Omental fat pad (tissue), 4 donors: Measurements from ENCODE around the gene B4GALT1. TPM values are rescaled to one million over a fixed set of nuclear protein-coding genes. Genes with fewer than 3 reads are reported as not detected.

Experiments used
- ATAC-seq: fragments of 150-250 bp; one replicate; pipeline ENCODE4 v1.9.1; 2016; ENCODE audit warnings: mild to moderate bottlenecking, moderate library complexity; ENCODE audit not compliant: low FRiP score
- DNase-seq: peaks from one replicate; pipeline ENCODE4 v3.0.0-alpha.2; 2019; ENCODE audit warnings: low spot score
- CTCF ChIP-seq, 3 donors: fragments of 450-650 bp; IDR thresholded peaks; one replicate each; pipeline ENCODE4 v1.5.1; 2016 to 2017; ENCODE audit warnings: antibody characterized with exemption in 3 of 3, mild to moderate bottlenecking in 3 of 3, moderate library complexity in 2 of 3
- total RNA-seq, 4 donors: library from RNA; depleted of rRNA; stranded (reverse); fragments of >200 nt; gene quantifications; one replicate each; pipeline ENCODE4 v1.1.0, GENCODE V29; 2016

Gene B4GALT1
- total RNA-seq, 4 donors from 2014 or later = 52.5 to 113 (median 72.1) TPM

- ATAC-seq = peak; percentile 86
- TF ChIP-seq CTCF (IDR thresholded peaks at IDR 0.05) = no peak
Measured at GRCh38 chr9:33198165-33198564, 31.0 kb upstream of the B4GALT1 start.

GRCh38 chr9:33197279-33198152 lies 30.4 kb upstream of the B4GALT1 start:
- ATAC-seq (peak; percentile 24), DNase-seq (no peak)
- TF ChIP-seq CTCF (IDR thresholded peaks at IDR 0.05) = no peak

More at GRCh38 chr9:33198165-33198564, 31.0 kb upstream of the B4GALT1 start:
- no peak for DNase-seq

DNA sequence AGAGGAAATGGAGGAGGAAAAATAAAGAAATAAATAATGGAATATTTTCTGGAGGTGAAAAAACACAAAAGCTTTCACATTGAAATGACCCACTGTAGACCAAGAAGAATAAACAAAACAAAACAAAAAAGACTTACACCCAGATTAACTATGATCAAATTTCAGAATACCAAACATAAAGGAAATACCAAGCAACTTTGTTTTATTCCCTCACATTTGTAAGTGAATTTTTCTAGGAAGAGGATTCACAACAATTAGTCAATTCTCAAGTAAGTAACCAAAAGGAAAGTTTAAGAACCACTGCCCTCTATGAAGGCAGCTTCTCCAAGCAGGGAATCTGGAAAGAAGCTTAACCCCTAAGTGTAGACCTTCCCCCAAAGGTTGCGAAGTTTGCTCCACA lies 29.6 kb upstream of the B4GALT1 start:
- no peak for TF ChIP-seq CTCF (IDR thresholded peaks at IDR 0.05)
- DNase-seq (no peak), ATAC-seq (no peak)

- TF ChIP-seq CTCF (IDR thresholded peaks at IDR 0.05) = no peak
- no peak for DNase-seq
- no peak for ATAC-seq
Measured at GRCh38 chr9:33193818-33194217, 26.7 kb upstream of the B4GALT1 start.

- ATAC-seq (no peak), DNase-seq (no peak)
- TF ChIP-seq CTCF (IDR thresholded peaks at IDR 0.05) = no peak
Measured at GRCh38 chr9:33192493-33193255, 25.5 kb upstream of the B4GALT1 start.

DNA sequence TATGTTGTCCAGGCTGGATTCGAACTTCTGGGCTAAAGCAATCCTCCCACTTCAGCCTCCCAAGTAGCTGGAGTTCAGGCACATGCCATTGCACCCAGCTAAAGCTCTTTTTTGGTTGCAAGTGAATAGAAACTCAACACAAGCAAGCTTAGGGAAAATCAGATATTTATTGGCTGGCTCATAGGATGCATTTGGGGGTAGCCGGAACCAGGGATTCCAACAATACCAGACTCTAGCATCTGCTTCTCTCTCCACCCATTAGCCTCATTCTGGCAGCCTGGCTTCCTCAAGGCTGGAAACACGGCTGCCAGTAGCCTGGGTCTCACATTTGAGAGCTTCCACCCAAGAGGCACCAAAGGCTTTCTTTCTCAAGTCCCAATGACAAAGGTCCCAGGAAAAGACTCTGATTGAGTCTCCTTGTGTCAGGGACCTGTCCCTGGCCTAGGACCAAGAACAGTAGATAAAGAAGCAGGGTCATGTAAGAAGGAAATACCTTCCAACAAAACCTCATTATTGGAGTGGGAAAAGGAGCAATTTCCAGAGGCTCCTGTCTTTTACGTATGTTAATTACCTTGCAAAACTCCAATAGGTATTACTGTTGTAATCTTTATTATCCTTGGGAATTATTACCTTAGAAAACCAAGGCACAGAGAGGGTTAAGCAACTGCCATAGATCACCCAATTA lies 23.0 kb upstream of the B4GALT1 start:
- DNase-seq = no peak
- no peak for TF ChIP-seq CTCF (IDR thresholded peaks at IDR 0.05)
- ATAC-seq = no peak
